Endothelial cell of umbilical vein (primary cell): ENCODE measurements around the gene ABCA1.

ENCODE experiments used
- EZH2 ChIP-seq: IDR thresholded peaks from 2 replicates; pipeline ENCODE4 v1.6.1; 2012; ENCODE audit warnings: borderline replicate concordance, low read depth, mild to moderate bottlenecking, moderate library complexity, low read length, inconsistent platforms; ENCODE audit not compliant: severe bottlenecking
- FOS ChIP-seq: IDR thresholded peaks from 2 replicates; pipeline ENCODE4 v1.6.1; 2011; ENCODE audit warnings: mild to moderate bottlenecking, low read length, moderate library complexity, borderline replicate concordance; ENCODE audit not compliant: insufficient read depth
- GATA2 ChIP-seq: IDR thresholded peaks from 2 replicates; pipeline ENCODE4 v1.7.0; 2011; ENCODE audit warnings: low read depth, mild to moderate bottlenecking, moderate library complexity, mixed read lengths, low read length; ENCODE audit not compliant: insufficient read length, insufficient read depth
- JUN ChIP-seq: IDR thresholded peaks from 2 replicates; pipeline ENCODE4 v1.6.1; 2011; ENCODE audit warnings: borderline replicate concordance, low read depth; ENCODE audit not compliant: insufficient read length, insufficient read depth
- MYC ChIP-seq: IDR thresholded peaks from one replicate; pipeline ENCODE4 v1.6.1; 2011; ENCODE audit warnings: mild to moderate bottlenecking, low read depth, low read length
- POLR2A ChIP-seq: IDR thresholded peaks from 2 replicates; pipeline ENCODE4 v1.6.1; 2012; ENCODE audit warnings: low read depth, mild to moderate bottlenecking, control low read depth, low read length
- POLR2AphosphoS5 ChIP-seq: IDR thresholded peaks from 2 replicates; pipeline ENCODE4 v1.6.1; 2012; ENCODE audit warnings: low read depth, mild to moderate bottlenecking, control low read depth, low read length, moderate library complexity; ENCODE audit not compliant: insufficient read depth
- TF ChIP-seq, protein P1 (sequence below), 2 donors: IDR thresholded peaks; 1 replicate in 1 of 2; 2 replicates in 1 of 2; pipeline ENCODE4 v1.5.1; 2011; ENCODE audit warnings: low read length in 2 of 2, mild to moderate bottlenecking in 2 of 2, moderate library complexity in 2 of 2, control low read depth in 1 of 2, inconsistent platforms in 1 of 2, low read depth in 1 of 2; ENCODE audit not compliant: insufficient read depth in 1 of 2; ENCODE audit errors: extremely low read depth in 1 of 2
- TF ChIP-seq, protein P2 (sequence below): IDR thresholded peaks from 2 replicates; pipeline ENCODE4 v1.6.1; 2011; ENCODE audit not compliant: insufficient read depth, insufficient read length

DNA sequence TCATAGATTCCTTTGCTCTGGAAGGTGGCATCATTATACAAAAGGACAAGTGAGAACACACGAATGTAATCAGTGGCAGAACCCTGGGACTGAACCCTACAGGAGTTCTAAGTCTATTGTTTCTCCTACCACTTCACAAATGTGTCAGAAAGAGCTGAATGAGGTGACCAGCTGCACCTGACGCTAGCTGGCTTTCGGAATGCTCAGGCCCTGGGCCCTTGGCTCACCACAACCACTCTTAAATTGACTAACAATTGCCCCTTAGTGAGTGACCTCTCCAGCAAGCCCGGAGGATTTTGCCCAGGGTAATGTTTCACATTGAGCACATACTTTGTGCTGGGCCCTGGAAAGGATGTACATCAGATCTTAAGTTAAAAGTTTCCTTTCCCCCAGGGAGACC, 41.2 kb upstream of the ABCA1 start:
- TF ChIP-seq POLR2A (no peak), EZH2 (no peak), POLR2AphosphoS5 (no peak), JUN (no peak), MYC (no peak), GATA2 (no peak), FOS (no peak)
- TF ChIP-seq, protein P1, sequence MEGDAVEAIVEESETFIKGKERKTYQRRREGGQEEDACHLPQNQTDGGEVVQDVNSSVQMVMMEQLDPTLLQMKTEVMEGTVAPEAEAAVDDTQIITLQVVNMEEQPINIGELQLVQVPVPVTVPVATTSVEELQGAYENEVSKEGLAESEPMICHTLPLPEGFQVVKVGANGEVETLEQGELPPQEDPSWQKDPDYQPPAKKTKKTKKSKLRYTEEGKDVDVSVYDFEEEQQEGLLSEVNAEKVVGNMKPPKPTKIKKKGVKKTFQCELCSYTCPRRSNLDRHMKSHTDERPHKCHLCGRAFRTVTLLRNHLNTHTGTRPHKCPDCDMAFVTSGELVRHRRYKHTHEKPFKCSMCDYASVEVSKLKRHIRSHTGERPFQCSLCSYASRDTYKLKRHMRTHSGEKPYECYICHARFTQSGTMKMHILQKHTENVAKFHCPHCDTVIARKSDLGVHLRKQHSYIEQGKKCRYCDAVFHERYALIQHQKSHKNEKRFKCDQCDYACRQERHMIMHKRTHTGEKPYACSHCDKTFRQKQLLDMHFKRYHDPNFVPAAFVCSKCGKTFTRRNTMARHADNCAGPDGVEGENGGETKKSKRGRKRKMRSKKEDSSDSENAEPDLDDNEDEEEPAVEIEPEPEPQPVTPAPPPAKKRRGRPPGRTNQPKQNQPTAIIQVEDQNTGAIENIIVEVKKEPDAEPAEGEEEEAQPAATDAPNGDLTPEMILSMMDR (IDR thresholded peaks at IDR 0.05; ENCODE audit: extremely low read depth in 1 of 2, insufficient read depth in 1 of 2, low read depth in 1 of 2, low read length in 2 of 2): no peak
- TF ChIP-seq, protein P2, sequence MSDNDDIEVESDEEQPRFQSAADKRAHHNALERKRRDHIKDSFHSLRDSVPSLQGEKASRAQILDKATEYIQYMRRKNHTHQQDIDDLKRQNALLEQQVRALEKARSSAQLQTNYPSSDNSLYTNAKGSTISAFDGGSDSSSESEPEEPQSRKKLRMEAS: no peak
